GM10847 (cell line): ENCODE measurements around the gene PRKACB.

Experiments
- POLR2A ChIP-seq: IDR thresholded peaks from 2 replicates; pipeline ENCODE4 v1.6.1; 2011; ENCODE audit not compliant: insufficient read length; ENCODE audit errors: extremely low read depth

Gene PRKACB

GRCh38 chr1:84143796-84144565 is at the start of gene PRKACB:
Gene PRKACB (plus strand): TSS chr1:84144271. CDS start chr1:84144362, 91 bp downstream.
- no peak for TF ChIP-seq POLR2A

GRCh38 chr1:84095308-84095707 is 48.8 kb upstream of the PRKACB start:
- TF ChIP-seq POLR2A = no peak

- no peak for TF ChIP-seq POLR2A
Measured at GRCh38 chr1:84096176-84096575, 47.9 kb upstream of the PRKACB start.

DNA sequence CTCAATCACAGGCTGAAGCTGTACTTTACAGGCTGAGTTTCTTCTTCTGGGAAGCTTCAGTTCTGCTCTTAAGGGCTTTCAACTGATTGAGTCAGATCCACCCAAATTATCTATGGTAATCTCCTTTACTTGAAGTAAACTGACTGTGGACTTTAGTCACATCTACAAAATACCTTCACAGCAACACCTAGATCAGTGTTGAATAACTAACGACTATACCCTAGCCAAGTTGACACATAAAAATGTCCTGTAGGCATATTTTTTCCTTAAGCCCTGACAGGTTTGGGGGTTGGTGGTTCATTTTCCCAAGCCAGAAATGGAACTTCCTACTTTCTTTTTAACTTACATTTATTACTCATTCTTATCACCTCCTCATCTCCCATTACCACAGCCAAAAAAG is 42.9 kb upstream of the PRKACB start:
- no peak for TF ChIP-seq POLR2A

- TF ChIP-seq POLR2A = no peak
Measured at GRCh38 chr1:84103197-84103992, 40.7 kb upstream of the PRKACB start.

GRCh38 chr1:84107955-84108354 is 36.1 kb upstream of the PRKACB start:
- TF ChIP-seq POLR2A = no peak

- TF ChIP-seq POLR2A = no peak
Measured at GRCh38 chr1:84108900-84109578, 35.0 kb upstream of the PRKACB start.

DNA sequence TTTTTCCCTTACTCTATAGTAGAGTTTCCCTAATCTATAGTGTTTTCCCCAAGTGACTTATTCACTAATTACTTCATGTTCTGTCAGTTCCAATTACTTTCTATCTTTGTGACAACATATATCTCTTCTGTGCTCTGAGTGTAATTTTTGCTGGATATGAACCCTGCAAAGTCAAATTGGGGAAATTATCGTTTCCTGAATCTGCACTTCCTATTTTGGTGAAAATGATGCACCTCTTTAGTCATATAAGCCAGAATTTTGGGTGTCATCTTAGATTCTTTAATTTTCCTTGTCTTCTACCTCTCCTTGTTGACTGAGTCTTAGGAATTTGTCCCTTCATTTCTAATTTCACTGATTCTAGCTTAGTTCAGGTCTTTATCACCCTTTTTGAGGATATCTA is 33.4 kb upstream of the PRKACB start:
- no peak for TF ChIP-seq POLR2A

DNA sequence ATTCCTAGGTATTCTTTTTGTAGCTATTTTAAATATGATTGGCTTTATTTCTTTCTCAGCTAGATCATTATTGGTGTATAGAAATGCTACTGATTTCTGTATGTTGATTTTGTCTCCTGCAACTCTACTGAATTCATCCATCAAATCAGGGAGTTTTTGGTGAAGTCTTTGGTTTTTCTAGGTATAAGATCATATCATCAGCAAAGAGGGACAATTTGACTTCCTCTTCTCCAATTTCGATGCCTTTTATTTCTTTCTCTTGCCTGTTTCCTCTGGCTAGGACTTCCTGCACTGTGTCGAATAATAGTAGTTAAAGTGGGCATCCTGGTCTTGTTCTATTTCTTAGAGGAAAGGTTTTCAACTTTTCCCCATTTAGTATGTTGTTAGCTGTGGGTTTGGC is 27.5 kb upstream of the PRKACB start:
- no peak for TF ChIP-seq POLR2A

- no peak for TF ChIP-seq POLR2A
Measured at GRCh38 chr1:84117868-84118267, 26.2 kb upstream of the PRKACB start.

DNA sequence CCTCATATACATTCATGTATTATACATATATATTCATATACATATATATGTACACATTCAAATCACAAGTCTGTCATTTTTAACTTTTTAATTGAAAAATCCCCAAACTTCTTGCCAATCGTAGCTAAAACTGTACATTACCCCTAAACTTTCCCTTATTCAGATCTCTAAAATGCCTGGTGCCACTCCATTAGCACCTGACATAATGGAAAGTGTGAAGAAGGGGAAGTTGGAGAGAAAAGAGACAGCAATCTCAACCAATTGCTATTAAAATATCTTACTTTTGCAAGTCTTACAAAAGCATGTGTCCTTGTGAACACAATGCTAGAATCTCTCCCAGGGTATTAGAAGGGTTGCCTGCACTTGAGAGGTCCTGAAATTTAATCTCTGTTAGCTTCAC is 22.7 kb upstream of the PRKACB start:
- no peak for TF ChIP-seq POLR2A

GRCh38 chr1:84122780-84123382 is 21.2 kb upstream of the PRKACB start:
- TF ChIP-seq POLR2A = no peak

GRCh38 chr1:84133479-84133878 is 10.6 kb upstream of the PRKACB start:
- no peak for TF ChIP-seq POLR2A

- TF ChIP-seq POLR2A = no peak
Measured at GRCh38 chr1:84135341-84135740, 8.7 kb upstream of the PRKACB start.
